GM12878 (cell line): ENCODE results near the gene ZNF407. TPM values are rescaled to one million over a fixed set of nuclear protein-coding genes. Genes with fewer than 3 reads are reported as not detected.

Experiments used
- ATAC-seq: fragments of 200-7000 bp; cut with Tn5 transposase; 3 replicates; pipeline ENCODE4 v1.9.1; 2020; ENCODE audit warnings: mild to moderate bottlenecking, moderate library complexity
- BruUV-seq: library from RNA; stranded (reverse); fragments of 400-500 nt; replicated peaks from 2 replicates; lab custom pipeline; 2021; lab: Mats Ljungman, UMichigan
- CTCF ChIA-PET: fragments of 300-600 bp; sonication (Branson Sonifier 250); formaldehyde crosslinking; extraction: SDS; loops from one replicate; lab custom pipeline; 2021; ENCODE audit warnings: inconsistent platforms; lab: Yijun Ruan, JAX
- POLR2A ChIA-PET: fragments of 350-600 bp; formaldehyde crosslinking; extraction: SDS; loops from one replicate; lab custom pipeline; 2021; ENCODE audit warnings: inconsistent platforms; lab: Charles Lee
- RAD21 ChIA-PET: fragments of 300-600 bp; sonication (Branson Sonifier 250); formaldehyde crosslinking; loops from one replicate; lab custom pipeline; 2023; ENCODE audit warnings: antibody characterized with exemption; ENCODE audit not compliant: unreplicated experiment; lab: Charles Lee
- SMC1A ChIA-PET: fragments of 300-600 bp; sonication (Branson Sonifier 250); formaldehyde crosslinking; loops from one replicate; lab custom pipeline; 2023; ENCODE audit not compliant: unreplicated experiment, uncharacterized antibody; lab: Charles Lee
- DNase-seq: peaks from one replicate; pipeline ENCODE4 v3.0.0-alpha.2; 2011; ENCODE audit warnings: low read depth, low spot score
- FAIRE-seq: peaks from 3 replicates; lab custom pipeline; 2011; peaks lifted over from hg19 to GRCh38; lab: Jason Lieb, UNC
- H2AFZ ChIP-seq: 2 replicates; pipeline ENCODE4 v1.6.0; 2011; ENCODE audit warnings: low read depth, low read length, control low read depth; ENCODE audit not compliant: control insufficient read depth
- H3K27ac ChIP-seq: 2 replicates; pipeline ENCODE4 v1.5.1; 2011; ENCODE audit warnings: control low read depth; ENCODE audit not compliant: control insufficient read depth, insufficient read depth
- H3K27me3 ChIP-seq, 2 experiments: replicated peaks in 1 of 2; 2 replicates each; pipeline versions ENCODE4 v1.6.0 to v1.6.1; 2011; ENCODE audit warnings: low read length in 1 of 2; ENCODE audit not compliant: control insufficient read depth in 2 of 2, insufficient read depth in 2 of 2
- H3K36me3 ChIP-seq, 2 experiments: 2 replicates each; pipeline ENCODE4 v1.5.1; 2011; ENCODE audit warnings: low read length in 1 of 2; ENCODE audit not compliant: control insufficient read depth in 2 of 2, insufficient read depth in 2 of 2
- H3K4me1 ChIP-seq: 2 replicates; pipeline ENCODE4 v1.6.1; 2011; ENCODE audit warnings: mild to moderate bottlenecking, low read length, moderate library complexity, mixed read lengths; ENCODE audit not compliant: control insufficient read depth, insufficient read depth
- H3K4me2 ChIP-seq: 2 replicates; pipeline ENCODE4 v1.6.0; 2011; ENCODE audit warnings: control low read depth; ENCODE audit not compliant: control insufficient read depth, insufficient read depth
- H3K4me3 ChIP-seq: fragments of 200-600 bp; sonication (generic); 2 replicates; pipeline ENCODE4 v1.5.1; 2016
- H3K79me2 ChIP-seq: 2 replicates; pipeline ENCODE4 v1.6.0; 2011; ENCODE audit warnings: low read length; ENCODE audit not compliant: control insufficient read depth, insufficient read depth
- H3K9ac ChIP-seq: 2 replicates; pipeline ENCODE4 v1.8.0; 2011; ENCODE audit warnings: low read length, control low read depth, mixed read lengths; ENCODE audit not compliant: control insufficient read depth, insufficient read depth
- H3K9me3 ChIP-seq: replicated peaks from 3 replicates; pipeline ENCODE4 v1.5.1; 2011; ENCODE audit warnings: mild to moderate bottlenecking, low read length; ENCODE audit not compliant: control insufficient read depth, insufficient read depth
- H4K20me1 ChIP-seq: 2 replicates; pipeline ENCODE4 v1.6.0; 2011; ENCODE audit not compliant: control insufficient read depth, insufficient read depth
- BRCA1 ChIP-seq: IDR thresholded peaks from 2 replicates; pipeline ENCODE4 v1.6.1; 2011; ENCODE audit warnings: low read depth, low read length, improper control_type of control experiment
- CHD1 ChIP-seq: IDR thresholded peaks from 2 replicates; pipeline ENCODE4 v1.6.1; 2012; ENCODE audit warnings: low read depth, low read length, improper control_type of control experiment
- E2F8 ChIP-seq: fragments of 450-650 bp; IDR thresholded peaks from 2 replicates; pipeline ENCODE4 v1.6.1; 2018; ENCODE audit warnings: mild to moderate bottlenecking, low read depth, moderate library complexity; ENCODE audit not compliant: partially characterized antibody
- ELK1 ChIP-seq: IDR thresholded peaks from 2 replicates; pipeline ENCODE4 v1.6.1; 2012; ENCODE audit warnings: low read depth, low read length, improper control_type of control experiment
- EZH2 ChIP-seq: IDR thresholded peaks from 2 replicates; pipeline ENCODE4 v1.6.1; 2012; ENCODE audit warnings: low read depth, mild to moderate bottlenecking, control low read depth, inconsistent platforms, low read length, borderline replicate concordance; ENCODE audit not compliant: control insufficient read depth
- FOS ChIP-seq: IDR thresholded peaks from 3 replicates; pipeline ENCODE4 v1.6.1; 2011; ENCODE audit warnings: borderline replicate concordance; ENCODE audit not compliant: insufficient read length; ENCODE audit errors: extremely low read depth
- JUND ChIP-seq: IDR thresholded peaks from 2 replicates; pipeline ENCODE4 v1.6.1; 2012; ENCODE audit warnings: low read depth, mild to moderate bottlenecking, low read length, improper control_type of control experiment, moderate library complexity
- POLR2AphosphoS5 ChIP-seq: IDR thresholded peaks from 2 replicates; pipeline ENCODE4 v1.6.1; 2011; ENCODE audit warnings: mild to moderate bottlenecking, low read length, inconsistent platforms
- RUNX3 ChIP-seq: IDR thresholded peaks from 2 replicates; pipeline ENCODE4 v1.6.1; 2012; ENCODE audit warnings: low read length, inconsistent platforms
- SMAD1 ChIP-seq: fragments of 450-650 bp; IDR thresholded peaks from 2 replicates; pipeline ENCODE4 v1.6.1; 2018; ENCODE audit warnings: mild to moderate bottlenecking, low read depth; ENCODE audit not compliant: partially characterized antibody
- YY1 ChIP-seq: IDR thresholded peaks from 2 replicates; pipeline ENCODE4 v1.6.1; 2011; ENCODE audit warnings: low read depth, mild to moderate bottlenecking, low read length
- ZBTB4 ChIP-seq: fragments of 450-650 bp; formaldehyde crosslinking; IDR thresholded peaks from 2 replicates; pipeline ENCODE4 v1.4.0; 2022; ENCODE audit warnings: mild to moderate bottlenecking, moderate library complexity
- ZNF217 ChIP-seq: fragments of 450-650 bp; IDR thresholded peaks from 2 replicates; pipeline ENCODE4 v1.6.1; 2017; ENCODE audit warnings: antibody characterized with exemption, mild to moderate bottlenecking
- WGBS: methylation state at CpG from one replicate; pipeline ENCODE4 v1.1.6; 2016; ENCODE audit warnings: low lambda C conversion rate; ENCODE audit not compliant: insufficient replicate concordance, insufficient coverage; ENCODE audit errors: missing lambda C conversion rate; 5-methylcytosine and 5-hydroxymethylcytosine counted together
- in situ Hi-C: fragments of 300-500 bp; cut with MboI; formaldehyde crosslinking; loops from 9 replicates; pipeline ENCODE4 v1.14.3; 2018; ENCODE audit warnings: mixed read lengths
- intact Hi-C: fragments of 100-400 bp; cut with micrococcal nuclease; formaldehyde crosslinking; loops from one replicate; pipeline ENCODE4 v1.14.2; 2022; ENCODE audit not compliant: unreplicated experiment
- polyA plus RNA-seq, 11 experiments: library from polyadenylated mRNA; depleted of rRNA in 4 of 11; unstranded in 6 of 11; stranded (reverse) in 5 of 11; fragments of >200 nt; fragmentation: Nextera tagmentation in 4 of 11; fragmentation: Illumina TruSeq in 1 of 11; extraction: Ambion mirVana in 4 of 11; extraction: Trizol in 1 of 11; gene quantifications; 1 replicate in 1 of 11; 2 replicates in 10 of 11; pipeline versions ENCODE4 v1.2.1 to v1.2.3, GENCODE V29; 2011 to 2016; ENCODE audit warnings: inconsistent platforms in 2 of 11, missing spikeins in 2 of 11, low read depth in 1 of 11
- total RNA-seq, 4 experiments: library from RNA; depleted of rRNA in 3 of 4; stranded (reverse); fragments of >200 nt in 3 of 4; fragmentation: Illumina TruSeq in 1 of 4; extraction: Trizol in 1 of 4; gene quantifications; 2 replicates each; pipeline versions ENCODE4 v1.2.1 to v1.2.3, GENCODE V29; 2013 to 2021

The ZNF407 gene
- total and polyA plus RNA-seq, 10 of the 15 experiments (the other 5 are each of a cell fraction or from before 2014, with no cell fraction given), result 0.69 to 11.6 (median 5.3) TPM

GRCh38 chr18:74562131-74562730 lies 35.4 kb upstream of the ZNF407 start:
- WGBS, result 54% methylated on average over 4 of the region's 4 CpGs
- intact Hi-C loops (no loop called here), in situ Hi-C loops (no loop called here)
- TF ChIP-seq YY1 (no peak), SMAD1 (no peak), RUNX3 (no peak), BRCA1 (no peak), E2F8 (no peak), EZH2 (no peak), JUND (no peak), CHD1 (no peak), POLR2AphosphoS5 (no peak), FOS (no peak), ZNF217 (no peak), ZBTB4 (CRISPR knock-in tag) (no peak), ELK1 (no peak)

More at GRCh38 chr18:74562131-74562730, 35.4 kb upstream of the ZNF407 start:
- H3K4me1 ChIP-seq, result no peaks in the 10 kb centered on the region
- DNase-seq (no peak), FAIRE-seq (no peak), ATAC-seq (no peak)
- no peaks in the 10 kb centered on the region for H4K20me1 ChIP-seq
- no peak overlapping the region for H3K4me3 ChIP-seq
- no peaks in the 10 kb centered on the region; the same call in 2 of the 3 replicates for H3K9me3 ChIP-seq
- H3K27me3 ChIP-seq, result no peaks in the 10 kb centered on the region; a peak in 2 of 4 replicates
- H3K79me2 ChIP-seq, result no peaks in the 10 kb centered on the region
- H2AFZ ChIP-seq, result no peak overlapping the region
- H3K36me3 ChIP-seq, result no peaks in the 10 kb centered on the region
- RAD21 ChIA-PET, result no interaction called here
- BruUV-seq, result no TSS peak
- no peak overlapping the region for H3K27ac ChIP-seq
- SMC1A ChIA-PET, result interaction anchor here (1.0 kb wide), 1 partner anchor 11 kb away, joined by 3 read pairs; no protein-coding TSS in a partner anchor
- POLR2A ChIA-PET, result no interaction called here
- CTCF ChIA-PET, result interaction anchor here (3.4 kb wide), 1 partner anchor 10 kb away, joined by 13 read pairs; no protein-coding TSS in a partner anchor
- no peak overlapping the region for H3K4me2 ChIP-seq
- no peak overlapping the region for H3K9ac ChIP-seq
